MCF 10A (cell line): ENCODE results near the gene VAV2. TPM values are rescaled to one million over a fixed set of nuclear protein-coding genes. Genes with fewer than 3 reads are reported as not detected.

Experiments used
- BruUV-seq: library from RNA; stranded (reverse); fragments of 400-500 nt; replicated peaks from 2 replicates; lab custom pipeline; 2021; lab: Mats Ljungman, UMichigan
- CTCF ChIA-PET: fragments of 300-600 bp; sonication (Branson Sonifier 250); formaldehyde crosslinking; extraction: SDS; loops from one replicate; lab custom pipeline; 2021; ENCODE audit warnings: antibody characterized with exemption, inconsistent platforms; lab: Yijun Ruan, JAX
- POLR2A ChIA-PET: fragments of 300-600, 350-650 bp; sonication (Branson Sonifier 250); formaldehyde crosslinking; extraction: SDS; loops from one replicate; lab custom pipeline; 2020; ENCODE audit warnings: antibody characterized with exemption, inconsistent platforms; lab: Yijun Ruan, JAX
- DNase-seq: peaks from one replicate; pipeline ENCODE4 v3.0.0-alpha.2; 2018; ENCODE audit not compliant: unreplicated experiment
- H3K27ac Mint-ChIP-seq: one replicate; pipeline ENCODE4 v1.8.0; 2022; ENCODE audit warnings: mild to moderate bottlenecking, low read depth, mixed read lengths; ENCODE audit not compliant: unreplicated experiment
- H3K27me3 Mint-ChIP-seq: one replicate; pipeline ENCODE4 v1.8.0; 2022; ENCODE audit warnings: mixed read lengths; ENCODE audit not compliant: insufficient read depth, unreplicated experiment
- H3K36me3 Mint-ChIP-seq: one replicate; pipeline ENCODE4 v1.8.0; 2022; ENCODE audit warnings: mild to moderate bottlenecking, moderate library complexity, mixed read lengths; ENCODE audit not compliant: insufficient read depth, unreplicated experiment
- H3K4me1 Mint-ChIP-seq: one replicate; pipeline ENCODE4 v1.8.0; 2022; ENCODE audit warnings: mixed read lengths; ENCODE audit not compliant: insufficient read depth, unreplicated experiment
- H3K4me3 Mint-ChIP-seq: one replicate; pipeline ENCODE4 v1.8.0; 2022; ENCODE audit warnings: mild to moderate bottlenecking, moderate library complexity, mixed read lengths; ENCODE audit not compliant: unreplicated experiment
- H3K9me3 Mint-ChIP-seq: one replicate; pipeline ENCODE4 v1.8.0; 2022; ENCODE audit warnings: mixed read lengths; ENCODE audit not compliant: unreplicated experiment
- intact Hi-C: fragments of 100-400 bp; cut with micrococcal nuclease; formaldehyde crosslinking; loops from 2 replicates; pipeline ENCODE4 v1.14.1; 2022
- total RNA-seq: library from RNA; stranded (reverse); gene quantifications from 2 replicates; pipeline ENCODE4 v1.2.3, GENCODE V29; 2022
- TF ChIP-seq, protein P1 (sequence below): fragments of 200-600 bp; IDR thresholded peaks from one replicate; pipeline ENCODE4 v1.8.0; 2022; ENCODE audit warnings: antibody characterized with exemption, mild to moderate bottlenecking; ENCODE audit not compliant: unreplicated experiment

Gene VAV2
- total RNA-seq, 1 experiment from 2014 or later = 31.0 TPM

DNA sequence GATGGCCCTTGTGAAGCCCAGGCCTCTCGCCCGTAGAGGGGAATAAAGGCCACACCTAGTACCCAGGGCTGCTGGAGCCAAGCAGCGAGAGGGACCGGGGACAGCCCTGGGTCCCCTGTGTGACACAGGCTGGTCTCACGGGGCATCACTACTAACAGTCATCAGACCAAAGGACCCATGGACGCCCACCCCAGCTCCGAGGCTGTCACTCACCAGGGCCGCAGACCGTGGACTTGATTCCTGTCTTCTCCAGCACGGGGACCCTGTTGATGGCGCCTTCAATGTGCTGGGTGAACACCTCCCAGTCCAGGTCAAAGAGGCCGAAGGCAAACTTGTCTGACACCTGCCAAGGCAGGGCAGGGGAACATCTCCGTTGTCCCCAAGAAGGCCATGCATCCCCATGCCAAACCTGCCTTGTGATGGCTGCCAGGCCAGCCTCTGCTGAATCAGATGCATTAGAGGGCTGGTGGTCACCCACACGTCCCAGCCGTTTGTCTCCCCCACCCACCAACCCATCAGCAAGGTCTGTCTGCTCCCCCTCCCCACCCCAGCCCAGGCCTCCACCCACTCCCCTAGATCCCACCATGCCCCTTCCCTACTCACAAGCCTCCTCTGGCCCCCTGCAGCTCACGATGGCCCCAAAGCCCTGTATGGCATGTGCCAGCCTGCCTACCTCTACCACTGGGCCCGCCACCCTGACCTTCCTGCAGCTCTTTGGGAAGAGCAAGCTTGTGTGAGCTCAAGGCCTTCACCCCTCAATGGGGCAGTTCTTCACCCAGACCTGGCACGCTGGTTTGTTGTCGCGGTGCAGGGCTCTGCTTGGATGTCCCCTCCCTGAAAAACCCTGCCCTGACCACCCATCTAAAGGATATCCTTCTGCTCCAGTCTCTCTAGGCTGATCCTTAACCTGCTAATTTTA, 274.8 kb downstream of the VAV2 start:
- intact Hi-C loops = no loop called here
- CTCF ChIA-PET = no interaction called here
- no peak overlapping the region for H3K4me3 Mint-ChIP-seq

GRCh38 chr9:133716564-133717112, 275.5 kb downstream of the VAV2 start:
- Mint-ChIP-seq H3K9me3 (no peaks in the 10 kb centered on the region), H3K4me1 (peaks cover 3% of the 10 kb centered on the region), H3K4me3 (no peak overlapping the region), H3K27ac (no peak overlapping the region), H3K27me3 (peaks cover 58% of the 10 kb centered on the region), H3K36me3 (no peaks in the 10 kb centered on the region)
- intact Hi-C loops = no loop called here
- BruUV-seq = no TSS peak
- POLR2A ChIA-PET = no interaction called here
- DNase-seq = no peak
- CTCF ChIA-PET = interaction anchor here (1.0 kb wide), 1 partner anchor 26 kb away, joined by 3 read pairs; no protein-coding TSS in a partner anchor
- TF ChIP-seq, protein P1, sequence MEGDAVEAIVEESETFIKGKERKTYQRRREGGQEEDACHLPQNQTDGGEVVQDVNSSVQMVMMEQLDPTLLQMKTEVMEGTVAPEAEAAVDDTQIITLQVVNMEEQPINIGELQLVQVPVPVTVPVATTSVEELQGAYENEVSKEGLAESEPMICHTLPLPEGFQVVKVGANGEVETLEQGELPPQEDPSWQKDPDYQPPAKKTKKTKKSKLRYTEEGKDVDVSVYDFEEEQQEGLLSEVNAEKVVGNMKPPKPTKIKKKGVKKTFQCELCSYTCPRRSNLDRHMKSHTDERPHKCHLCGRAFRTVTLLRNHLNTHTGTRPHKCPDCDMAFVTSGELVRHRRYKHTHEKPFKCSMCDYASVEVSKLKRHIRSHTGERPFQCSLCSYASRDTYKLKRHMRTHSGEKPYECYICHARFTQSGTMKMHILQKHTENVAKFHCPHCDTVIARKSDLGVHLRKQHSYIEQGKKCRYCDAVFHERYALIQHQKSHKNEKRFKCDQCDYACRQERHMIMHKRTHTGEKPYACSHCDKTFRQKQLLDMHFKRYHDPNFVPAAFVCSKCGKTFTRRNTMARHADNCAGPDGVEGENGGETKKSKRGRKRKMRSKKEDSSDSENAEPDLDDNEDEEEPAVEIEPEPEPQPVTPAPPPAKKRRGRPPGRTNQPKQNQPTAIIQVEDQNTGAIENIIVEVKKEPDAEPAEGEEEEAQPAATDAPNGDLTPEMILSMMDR = no peak

More for the DNA sequence above, 274.8 kb downstream of the VAV2 start:
- TF ChIP-seq, protein P1 = no peak
- no peak overlapping the region for H3K27ac Mint-ChIP-seq
- H3K27me3 Mint-ChIP-seq = peaks cover 62% of the 10 kb centered on the region
- POLR2A ChIA-PET = no interaction called here
- no TSS peak for BruUV-seq
- DNase-seq = no peak
- no peaks in the 10 kb centered on the region for H3K9me3 Mint-ChIP-seq
- H3K36me3 Mint-ChIP-seq = no peaks in the 10 kb centered on the region
- H3K4me1 Mint-ChIP-seq = peaks cover 3% of the 10 kb centered on the region

- DNase-seq = no peak
- POLR2A ChIA-PET = no interaction called here
- Mint-ChIP-seq H3K36me3 (no peaks in the 10 kb centered on the region), H3K4me1 (peaks cover 3% of the 10 kb centered on the region), H3K9me3 (no peaks in the 10 kb centered on the region), H3K27ac (no peak overlapping the region), H3K4me3 (no peak overlapping the region), H3K27me3 (peaks cover 52% of the 10 kb centered on the region)
- intact Hi-C loops = no loop called here
- CTCF ChIA-PET = interaction anchor here (1.0 kb wide), 1 partner anchor 27 kb away, joined by 3 read pairs; no protein-coding TSS in a partner anchor
- TF ChIP-seq, protein P1 = no peak
- no TSS peak for BruUV-seq
These were observed 276.1 kb downstream of the VAV2 start for GRCh38 chr9:133715866-133716563.
